Kidney glomerular epithelial cell (primary cell): ENCODE results near the gene SPACA5B.
"Not testable (repeated sequence)": the region's sequence is repeated elsewhere in the genome, so short reads cannot be mapped to it uniquely, and the experiment has no call there.

Source experiments
- DNase-seq: peaks from one replicate; lab custom pipeline; 2025; lab: John Stamatoyannopoulos, UW

The SPACA5B gene

GRCh38 chrX:48130326-48130725 lies at the start of gene SPACA5B:
SPACA5B (plus strand) TSS chrX:48130626; CDS start chrX:48130688, 62 bp downstream.
- not testable (repeated sequence) for DNase-seq

GRCh38 chrX:48083212-48083611 lies 47.2 kb upstream of the SPACA5B start:
- DNase-seq = peak; percentile 1

- DNase-seq = no peak
These were observed 46.7 kb upstream of the SPACA5B start for GRCh38 chrX:48083706-48084105.

- DNase-seq = no peak
These were observed 44.3 kb upstream of the SPACA5B start for GRCh38 chrX:48086082-48086481.

- no peak for DNase-seq
These were observed 40.3 kb upstream of the SPACA5B start for GRCh38 chrX:48090123-48090522.

GRCh38 chrX:48092558-48092957 lies 37.9 kb upstream of the SPACA5B start:
- not testable (repeated sequence) for DNase-seq

GRCh38 chrX:48101443-48101842 lies 29.0 kb upstream of the SPACA5B start:
- no peak for DNase-seq

- no peak for DNase-seq
These were observed 27.5 kb upstream of the SPACA5B start for GRCh38 chrX:48102874-48103374.

GRCh38 chrX:48107717-48108116 lies 22.7 kb upstream of the SPACA5B start:
- no peak for DNase-seq

- DNase-seq = not testable (repeated sequence)
These were observed 5.1 kb upstream of the SPACA5B start for GRCh38 chrX:48125286-48125685.

GRCh38 chrX:48132308-48132844 lies 1.9 kb downstream of the SPACA5B start:
- DNase-seq = not testable (repeated sequence)

GRCh38 chrX:48139076-48139475 lies 8.7 kb downstream of the SPACA5B start:
- DNase-seq = not testable (repeated sequence)

GRCh38 chrX:48141810-48142508 lies 11.5 kb downstream of the SPACA5B start:
- not testable (repeated sequence) for DNase-seq

GRCh38 chrX:48142697-48143096 lies 12.3 kb downstream of the SPACA5B start:
- not testable (repeated sequence) for DNase-seq

GRCh38 chrX:48153769-48154168 lies 23.3 kb downstream of the SPACA5B start:
- DNase-seq = no peak

GRCh38 chrX:48154796-48155195 lies 24.4 kb downstream of the SPACA5B start:
- no peak for DNase-seq

GRCh38 chrX:48156014-48156413 lies 25.6 kb downstream of the SPACA5B start:
- DNase-seq = no peak

GRCh38 chrX:48165241-48165640 lies 34.8 kb downstream of the SPACA5B start:
- DNase-seq = no peak

- DNase-seq = not testable (repeated sequence)
These were observed 35.9 kb downstream of the SPACA5B start for GRCh38 chrX:48166322-48166721.

- DNase-seq = no peak
These were observed 49.3 kb downstream of the SPACA5B start for GRCh38 chrX:48179691-48180090.

GRCh38 chrX:48180811-48181210 lies 50.4 kb downstream of the SPACA5B start:
- no peak for DNase-seq

- DNase-seq = not testable (repeated sequence)
These were observed 51.5 kb downstream of the SPACA5B start for GRCh38 chrX:48181882-48182281.
